Effector memory CD4-positive, alpha-beta T cell (primary cell): Measurements from ENCODE around the gene IFNL3.
"Not testable (repeated sequence)": the region's sequence is repeated elsewhere in the genome, so short reads cannot be mapped to it uniquely, and the experiment has no call there.

ENCODE experiments used
- DNase-seq, 3 donors: peaks; one replicate each; pipeline ENCODE4 v3.0.0-alpha.2; 2020
- H3K27ac ChIP-seq: 2 replicates; pipeline ENCODE4 v1.7.0; 2013; ENCODE audit warnings: mild to moderate bottlenecking, low read length, moderate library complexity; ENCODE audit not compliant: insufficient read depth, poor library complexity, severe bottlenecking
- H3K27me3 ChIP-seq: replicated peaks from 2 replicates; pipeline ENCODE4 v1.7.0; 2013; ENCODE audit warnings: mild to moderate bottlenecking, low read length; ENCODE audit not compliant: insufficient read depth, control insufficient read depth, poor library complexity, severe bottlenecking
- H3K36me3 ChIP-seq: 2 replicates; pipeline ENCODE4 v1.7.0; 2013; ENCODE audit warnings: mild to moderate bottlenecking, low read length, moderate library complexity; ENCODE audit not compliant: control insufficient read depth, insufficient read depth
- H3K4me1 ChIP-seq: 2 replicates; pipeline ENCODE4 v1.7.0; 2013; ENCODE audit warnings: low read length, mild to moderate bottlenecking; ENCODE audit not compliant: control insufficient read depth, insufficient read depth, poor library complexity, severe bottlenecking
- H3K4me3 ChIP-seq: 2 replicates; pipeline ENCODE4 v1.7.0; 2013; ENCODE audit warnings: low read length, low read depth, mild to moderate bottlenecking; ENCODE audit not compliant: insufficient read depth, poor library complexity, severe bottlenecking
- H3K9me3 ChIP-seq: 2 replicates; pipeline ENCODE4 v1.7.0; 2013; ENCODE audit warnings: mild to moderate bottlenecking, low read length, moderate library complexity; ENCODE audit not compliant: control insufficient read depth

IFNL3 gene

GRCh38 chr19:39218230-39219007 is 26.4 kb downstream of the IFNL3 start:
- no peak for DNase-seq
- Histone ChIP-seq H3K9me3 (no peaks in the 10 kb centered on the region), H3K36me3 (no peaks in the 10 kb centered on the region), H3K27ac (no peak overlapping the region), H3K4me1 (no peaks in the 10 kb centered on the region), H3K4me3 (no peak overlapping the region), H3K27me3 (peaks cover under 1% of the 10 kb centered on the region)

- H3K9me3 ChIP-seq = no peaks in the 10 kb centered on the region
- H3K4me3 ChIP-seq = no peak overlapping the region
- H3K4me1 ChIP-seq = no peaks in the 10 kb centered on the region
- no peaks in the 10 kb centered on the region for H3K36me3 ChIP-seq
- no peak for DNase-seq
- no peak overlapping the region for H3K27ac ChIP-seq
- H3K27me3 ChIP-seq = no peaks in the 10 kb centered on the region
These were observed 27.7 kb downstream of the IFNL3 start for GRCh38 chr19:39217094-39217493.

- H3K27me3 ChIP-seq, DNase-seq, H3K4me1 ChIP-seq, H3K9me3 ChIP-seq, H3K4me3 ChIP-seq, H3K27ac ChIP-seq, H3K36me3 ChIP-seq: not testable (repeated sequence)
These were observed 29.5 kb downstream of the IFNL3 start for GRCh38 chr19:39215323-39215722.

GRCh38 chr19:39212375-39212742 is 32.4 kb downstream of the IFNL3 start:
- peak; percentile 13 to 34 (median 32) for DNase-seq
- no peak overlapping the region for H3K27ac ChIP-seq
- no peak overlapping the region for H3K4me3 ChIP-seq
- no peaks in the 10 kb centered on the region for H3K27me3 ChIP-seq
- H3K36me3 ChIP-seq = no peaks in the 10 kb centered on the region
- H3K9me3 ChIP-seq = no peaks in the 10 kb centered on the region
- no peaks in the 10 kb centered on the region for H3K4me1 ChIP-seq

GRCh38 chr19:39211731-39212374 is 33.0 kb downstream of the IFNL3 start:
- no peaks in the 10 kb centered on the region for H3K4me1 ChIP-seq
- no peaks in the 10 kb centered on the region for H3K36me3 ChIP-seq
- H3K4me3 ChIP-seq = no peak overlapping the region
- H3K27ac ChIP-seq = no peak overlapping the region
- no peaks in the 10 kb centered on the region for H3K27me3 ChIP-seq
- no peak for DNase-seq
- H3K9me3 ChIP-seq = no peaks in the 10 kb centered on the region

GRCh38 chr19:39209196-39209595 is 35.6 kb downstream of the IFNL3 start:
- no peaks in the 10 kb centered on the region for H3K27me3 ChIP-seq
- H3K4me3 ChIP-seq = no peak overlapping the region
- H3K9me3 ChIP-seq = no peaks in the 10 kb centered on the region
- no peaks in the 10 kb centered on the region for H3K36me3 ChIP-seq
- no peaks in the 10 kb centered on the region for H3K4me1 ChIP-seq
- no peak for DNase-seq
- H3K27ac ChIP-seq = no peak overlapping the region

- no peaks in the 10 kb centered on the region for H3K36me3 ChIP-seq
- H3K27ac ChIP-seq = no peak overlapping the region
- no peaks in the 10 kb centered on the region for H3K4me1 ChIP-seq
- no peak overlapping the region for H3K4me3 ChIP-seq
- H3K9me3 ChIP-seq = no peaks in the 10 kb centered on the region
- no peak for DNase-seq
- peaks cover 2% of the 10 kb centered on the region for H3K27me3 ChIP-seq
These were observed 36.5 kb downstream of the IFNL3 start for GRCh38 chr19:39208175-39208795.

DNA sequence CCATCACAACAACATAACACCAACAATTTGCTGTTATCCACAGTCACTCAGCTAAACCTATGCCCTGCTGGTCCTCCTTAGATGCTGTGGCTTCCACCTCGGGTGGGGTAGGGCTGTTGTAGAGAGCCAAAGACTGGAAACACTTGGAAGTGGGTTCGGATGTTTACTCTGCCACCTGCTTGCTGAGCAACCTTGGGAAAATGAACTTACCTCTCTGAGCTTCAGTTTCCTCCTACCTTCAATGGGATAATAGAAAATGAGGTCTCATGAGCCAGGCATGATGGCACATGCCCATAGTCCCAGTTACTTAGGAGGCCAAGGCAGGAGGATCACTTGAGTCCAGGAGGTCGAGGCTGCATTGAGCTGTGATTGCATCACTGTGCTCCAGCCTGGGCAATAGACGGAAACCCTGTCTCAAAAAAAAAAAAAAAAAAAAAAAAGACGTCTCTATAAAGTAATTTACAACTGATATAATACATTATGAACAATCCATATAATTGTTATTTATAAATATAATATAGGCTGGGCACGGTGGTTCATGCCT is 37.4 kb downstream of the IFNL3 start:
- no peaks in the 10 kb centered on the region for H3K9me3 ChIP-seq
- no peak for DNase-seq
- H3K4me3 ChIP-seq = no peak overlapping the region
- H3K36me3 ChIP-seq = no peaks in the 10 kb centered on the region
- no peak overlapping the region for H3K27ac ChIP-seq
- peaks cover 11% of the 10 kb centered on the region for H3K27me3 ChIP-seq
- no peaks in the 10 kb centered on the region for H3K4me1 ChIP-seq

- DNase-seq = no peak
- no peak overlapping the region for H3K27ac ChIP-seq
- H3K9me3 ChIP-seq = no peaks in the 10 kb centered on the region
- H3K4me3 ChIP-seq = no peak overlapping the region
- H3K27me3 ChIP-seq = peaks cover 17% of the 10 kb centered on the region
- no peaks in the 10 kb centered on the region for H3K36me3 ChIP-seq
- no peaks in the 10 kb centered on the region for H3K4me1 ChIP-seq
These were observed 38.7 kb downstream of the IFNL3 start for GRCh38 chr19:39206122-39206521.

DNA sequence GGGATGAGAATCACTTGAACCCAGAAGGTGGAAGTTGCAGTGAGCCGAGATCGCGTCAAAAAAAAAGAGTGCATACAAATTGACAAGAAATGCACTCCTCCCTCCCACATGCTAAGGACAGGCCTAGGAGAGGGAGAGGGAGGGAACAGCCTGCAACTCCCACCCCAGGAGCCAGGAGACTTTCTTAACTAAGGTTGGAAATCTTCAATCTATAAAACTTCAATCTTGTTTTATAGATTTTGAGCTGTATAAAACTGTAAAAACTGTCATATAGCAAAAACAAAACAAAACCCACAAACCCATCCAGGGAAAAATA is 39.4 kb downstream of the IFNL3 start:
- peaks cover 17% of the 10 kb centered on the region for H3K27me3 ChIP-seq
- no peak overlapping the region for H3K27ac ChIP-seq
- H3K36me3 ChIP-seq = no peaks in the 10 kb centered on the region
- H3K4me1 ChIP-seq = no peaks in the 10 kb centered on the region
- no peak for DNase-seq
- H3K4me3 ChIP-seq = no peak overlapping the region
- H3K9me3 ChIP-seq = no peaks in the 10 kb centered on the region
